ENCODE data around the gene KIF1A. TPM values are rescaled to one million over a fixed set of nuclear protein-coding genes. Genes with fewer than 3 reads are reported as not detected.

The KIF1A gene
- total RNA-seq, 1 donor from 2014 or later: 2.2 TPM

DNA sequence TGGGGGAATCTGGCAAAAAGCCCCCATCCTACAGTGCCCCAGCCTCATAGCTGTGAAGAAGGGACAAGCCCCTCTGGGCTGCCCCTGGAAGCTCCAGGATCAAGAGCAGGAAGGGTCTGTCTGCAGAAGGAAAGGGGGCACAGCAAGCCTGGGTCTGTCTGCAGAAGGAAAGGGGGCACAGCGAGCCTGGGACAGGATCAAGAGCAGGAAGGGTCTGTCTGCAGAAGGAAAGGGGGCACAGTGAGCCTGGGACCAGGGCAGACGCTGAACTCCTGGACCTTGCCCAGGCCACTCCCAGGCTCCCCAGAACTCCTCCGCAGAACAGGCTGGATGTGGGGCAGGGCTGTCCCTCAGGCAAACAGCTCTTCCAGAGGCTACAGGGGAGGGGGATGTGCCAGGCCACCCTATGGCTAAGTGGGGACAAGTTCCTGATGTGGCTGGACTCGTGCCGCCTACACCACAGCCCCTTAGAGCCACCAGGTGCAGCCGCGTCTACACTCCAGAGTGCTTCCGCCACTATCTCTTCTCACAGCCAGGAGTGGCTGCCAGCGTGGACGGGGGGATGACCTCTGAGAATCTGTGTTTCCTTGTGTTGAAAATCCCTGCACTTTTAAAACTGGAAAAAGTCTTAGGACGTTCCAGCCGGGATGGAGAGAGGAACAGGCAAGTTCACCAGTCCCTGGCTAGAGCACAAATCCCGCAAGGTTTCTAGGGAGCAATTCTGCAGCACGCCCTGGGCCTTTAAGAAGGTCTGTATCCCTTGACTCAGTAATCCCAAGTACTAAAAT is 20.8 kb downstream of the KIF1A start:
- peak; percentile 52 for DNase-seq (ENCODE audit: low spot score)

DNA sequence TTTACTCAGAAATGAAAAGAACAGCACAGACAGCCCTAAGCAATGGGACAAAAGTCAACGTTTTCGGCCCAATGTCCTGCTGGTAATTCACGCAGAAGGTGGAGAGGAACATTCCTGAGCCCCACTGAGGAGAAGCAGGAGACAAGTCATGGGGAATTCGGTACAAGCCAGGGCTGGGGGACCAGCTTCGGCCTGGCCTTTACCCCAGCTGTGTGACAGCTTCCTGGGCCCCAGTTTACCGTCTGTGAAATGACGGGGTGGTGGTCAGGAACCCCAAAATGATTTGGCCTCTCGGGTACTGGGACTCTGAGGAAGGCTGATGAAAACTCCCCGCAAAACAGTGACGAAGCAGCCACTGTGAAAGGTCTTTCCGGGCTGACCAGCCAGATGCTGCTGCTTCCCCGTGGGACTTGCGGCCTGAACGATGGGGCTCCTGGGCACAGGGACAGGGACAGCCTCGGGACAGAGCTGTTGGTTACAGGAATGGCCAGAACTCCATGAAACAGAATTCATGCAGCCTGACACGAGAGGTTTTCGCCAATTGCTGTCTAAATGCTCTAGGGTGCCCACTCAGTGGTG is 21.6 kb downstream of the KIF1A start:
- no peak for DNase-seq (ENCODE audit: low spot score)

DNA sequence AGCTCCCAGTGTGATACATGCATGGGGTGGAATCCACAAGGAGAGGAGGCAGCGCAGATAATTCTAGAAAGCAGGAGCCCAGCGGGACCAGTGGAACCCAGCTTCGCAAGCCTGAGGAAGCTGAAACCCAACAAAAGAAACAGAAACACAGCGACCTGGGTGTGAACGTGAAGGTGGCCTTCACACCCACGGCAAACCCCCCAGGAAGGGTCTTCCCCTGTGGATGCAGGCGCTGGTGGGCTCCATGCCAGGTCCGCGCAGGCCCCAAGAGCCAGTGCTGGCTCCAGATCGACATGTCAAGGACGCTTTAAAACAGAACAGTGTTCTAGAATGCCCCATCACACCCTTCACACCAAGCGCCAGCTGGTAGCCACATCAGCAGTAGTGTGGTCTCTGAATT is 22.1 kb downstream of the KIF1A start:
- no peak for DNase-seq (ENCODE audit: low spot score)

DNA sequence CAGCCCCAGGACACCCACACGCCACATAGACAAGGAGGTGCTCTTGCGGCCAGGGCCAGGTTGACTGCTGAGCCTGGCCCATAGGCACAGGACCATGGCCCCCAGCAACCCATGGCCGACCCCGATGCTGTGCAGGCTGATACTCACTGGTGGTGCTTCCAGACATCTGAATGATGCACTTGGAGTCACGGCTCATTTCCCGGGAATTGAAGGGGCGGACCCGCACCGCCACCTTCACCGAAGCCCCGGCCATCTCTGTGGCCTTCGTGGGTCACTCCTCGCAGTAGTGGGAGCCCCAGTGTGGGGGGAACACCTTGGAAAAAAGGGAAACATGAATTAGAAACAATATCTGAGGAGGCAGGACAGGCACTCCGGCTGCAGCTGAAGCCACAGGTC is 22.5 kb downstream of the KIF1A start:
- DNase-seq (ENCODE audit: low spot score): no peak

DNA sequence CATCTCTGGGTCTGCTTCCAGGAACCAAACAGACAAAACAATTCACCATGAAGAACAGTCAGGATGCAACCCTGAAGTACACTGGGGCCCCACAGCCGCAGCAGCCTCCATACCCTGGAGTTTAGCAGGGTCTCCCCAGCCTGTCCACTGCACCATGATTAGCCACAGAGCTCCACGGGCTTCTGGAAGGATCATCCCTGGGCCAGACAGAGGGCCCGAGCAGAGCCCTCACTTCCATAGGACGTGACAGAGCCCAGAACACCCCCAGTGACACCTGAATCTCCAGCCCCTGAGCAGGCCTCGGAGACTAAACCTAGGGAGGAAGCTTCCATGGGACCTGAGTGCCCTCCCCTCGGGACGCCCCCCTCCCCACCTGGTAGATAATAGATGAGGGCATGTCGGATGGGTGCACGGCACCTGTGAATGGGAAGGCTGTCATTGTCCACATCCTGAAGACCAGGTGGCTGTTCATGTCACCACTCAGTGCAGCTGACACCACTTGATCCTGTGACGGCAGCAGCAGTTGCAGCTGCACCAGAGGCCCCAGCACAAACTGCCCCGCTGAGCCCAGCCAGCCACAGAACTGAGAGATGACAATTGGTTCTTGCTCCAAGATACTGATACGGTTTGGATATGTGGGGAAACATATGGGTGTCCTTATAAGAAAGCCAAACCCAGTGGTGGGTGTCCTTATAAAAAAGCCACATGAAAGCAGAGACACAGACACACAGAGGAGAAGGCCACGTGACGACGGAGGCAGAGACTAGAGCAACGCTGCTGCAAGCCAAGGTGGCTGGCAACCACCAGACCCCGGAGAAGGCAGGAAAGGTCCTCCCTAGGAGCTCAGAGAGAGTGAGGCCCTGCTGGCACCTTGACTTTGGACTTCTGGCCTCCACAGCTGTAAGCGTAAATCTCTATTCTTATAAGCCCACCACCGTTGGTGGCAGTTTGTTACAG is 23.2 kb downstream of the KIF1A start:
- DNase-seq (ENCODE audit: low spot score): no peak

DNA sequence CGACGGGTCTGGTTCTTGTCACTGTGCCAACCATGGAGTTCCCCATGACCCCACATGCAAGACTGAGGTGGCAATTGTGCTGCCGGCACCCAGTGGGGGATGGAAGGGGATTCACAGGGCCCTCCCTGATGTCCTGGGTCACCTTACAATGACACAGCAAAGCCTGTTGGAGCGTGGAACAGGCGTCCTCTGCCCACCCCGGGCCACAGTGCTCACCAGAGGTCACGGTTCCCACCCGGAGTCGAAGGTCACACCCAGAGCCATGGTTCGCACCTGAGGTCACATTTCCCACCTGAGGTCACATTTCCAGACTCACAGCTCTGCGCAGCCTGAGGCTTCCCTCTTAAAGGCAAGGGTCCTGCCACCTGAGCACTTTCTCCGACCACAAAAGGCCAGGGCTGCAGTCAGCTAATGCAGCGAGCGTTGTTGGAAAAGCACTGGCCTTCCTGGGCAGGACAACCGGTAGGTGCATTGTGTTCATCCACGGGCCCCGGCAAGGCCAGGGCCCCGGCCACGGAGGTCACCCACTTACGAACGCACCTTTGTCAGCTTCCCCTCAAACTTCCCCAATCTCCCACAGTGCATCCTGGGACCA is 24.0 kb downstream of the KIF1A start:
- no peak for DNase-seq (ENCODE audit: low spot score)

DNA sequence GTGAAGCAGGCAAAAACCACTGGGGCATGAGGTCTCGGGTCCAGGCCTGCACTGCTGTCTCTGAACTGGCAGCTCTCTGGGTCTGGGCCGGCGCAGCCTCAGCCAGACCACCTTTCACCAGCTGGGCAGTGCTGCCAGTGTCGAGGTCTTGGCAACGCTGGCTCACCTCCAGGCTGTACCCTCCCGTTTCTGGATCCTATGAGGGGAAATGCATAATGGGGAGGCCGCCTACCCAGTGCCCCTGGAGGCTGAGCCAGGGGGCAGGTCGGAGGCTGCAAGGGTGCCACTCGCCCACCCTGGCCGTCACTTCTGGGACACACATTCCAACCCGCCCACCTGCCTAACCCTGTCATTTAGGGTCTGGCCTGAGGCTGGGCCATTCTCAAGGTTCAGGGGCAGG is 24.6 kb downstream of the KIF1A start:
- DNase-seq (ENCODE audit: low spot score): no peak

DNA sequence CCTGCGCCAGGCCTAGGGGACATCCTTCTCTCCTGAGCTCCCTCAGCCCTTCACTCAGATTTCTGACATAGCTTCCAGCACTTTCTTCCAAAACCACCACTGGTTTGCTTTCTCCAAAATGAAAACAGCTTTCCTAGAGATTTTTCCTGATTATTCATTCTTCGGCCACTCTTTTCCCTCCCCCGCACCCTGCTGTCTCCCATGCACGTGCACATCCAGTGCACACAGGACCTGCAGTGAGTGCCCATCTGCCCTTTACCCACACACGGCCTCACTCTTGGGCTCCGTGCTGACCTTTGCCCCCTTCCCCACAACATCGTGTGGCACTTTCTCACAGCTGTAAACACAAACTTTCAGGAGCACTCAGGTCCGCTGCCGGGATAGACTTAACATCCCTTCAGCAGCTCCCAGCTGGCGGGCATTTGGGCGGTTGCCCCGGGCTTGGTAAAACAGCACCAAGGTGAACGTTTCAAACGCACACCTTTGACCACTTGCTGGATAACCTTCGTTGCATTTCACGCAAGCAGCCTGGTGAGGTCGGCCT is 25.8 kb downstream of the KIF1A start:
- DNase-seq (ENCODE audit: low spot score): no peak

DNA sequence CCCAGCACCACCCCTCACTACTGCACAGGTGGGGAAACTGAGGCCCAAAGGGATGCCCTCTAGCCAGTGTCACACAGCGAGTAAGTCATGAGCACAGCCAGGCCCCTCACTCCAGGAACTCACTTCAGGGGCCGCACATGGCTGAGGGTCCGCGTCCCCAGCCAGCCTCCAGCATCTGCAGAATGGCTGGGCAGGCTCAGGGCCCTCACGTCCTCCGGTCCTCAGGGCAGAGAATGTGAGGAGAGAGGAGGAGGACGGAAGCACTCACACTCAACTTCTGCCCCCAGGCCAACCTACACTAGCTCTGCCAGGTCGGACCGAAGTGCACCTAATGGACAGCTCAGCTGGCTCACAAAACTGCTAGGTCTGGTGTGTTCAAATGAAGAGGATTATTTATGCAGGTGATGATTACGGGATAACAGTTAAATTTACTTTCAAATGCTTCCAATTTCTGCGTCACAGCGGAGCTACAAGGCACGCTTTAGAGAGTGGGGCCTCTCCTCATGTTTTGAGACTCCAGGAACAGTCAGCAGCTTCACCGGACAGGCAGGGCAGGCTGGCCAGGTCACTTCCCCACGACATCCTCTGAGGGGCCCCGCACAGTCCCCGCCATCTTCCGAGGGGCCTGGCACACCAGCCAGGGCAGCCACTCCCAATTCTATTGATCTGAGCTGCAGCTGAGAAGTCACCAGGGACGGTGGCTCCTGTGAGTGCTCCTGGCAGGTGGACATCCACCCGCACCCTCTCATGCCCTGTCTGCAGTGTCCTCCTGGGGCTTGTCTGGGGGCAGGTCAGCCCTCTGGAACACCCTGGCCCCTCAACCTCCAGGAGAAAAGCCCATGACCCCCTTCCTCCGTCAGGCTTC is 26.5 kb downstream of the KIF1A start:
- no peak for DNase-seq (ENCODE audit: low spot score)

DNA sequence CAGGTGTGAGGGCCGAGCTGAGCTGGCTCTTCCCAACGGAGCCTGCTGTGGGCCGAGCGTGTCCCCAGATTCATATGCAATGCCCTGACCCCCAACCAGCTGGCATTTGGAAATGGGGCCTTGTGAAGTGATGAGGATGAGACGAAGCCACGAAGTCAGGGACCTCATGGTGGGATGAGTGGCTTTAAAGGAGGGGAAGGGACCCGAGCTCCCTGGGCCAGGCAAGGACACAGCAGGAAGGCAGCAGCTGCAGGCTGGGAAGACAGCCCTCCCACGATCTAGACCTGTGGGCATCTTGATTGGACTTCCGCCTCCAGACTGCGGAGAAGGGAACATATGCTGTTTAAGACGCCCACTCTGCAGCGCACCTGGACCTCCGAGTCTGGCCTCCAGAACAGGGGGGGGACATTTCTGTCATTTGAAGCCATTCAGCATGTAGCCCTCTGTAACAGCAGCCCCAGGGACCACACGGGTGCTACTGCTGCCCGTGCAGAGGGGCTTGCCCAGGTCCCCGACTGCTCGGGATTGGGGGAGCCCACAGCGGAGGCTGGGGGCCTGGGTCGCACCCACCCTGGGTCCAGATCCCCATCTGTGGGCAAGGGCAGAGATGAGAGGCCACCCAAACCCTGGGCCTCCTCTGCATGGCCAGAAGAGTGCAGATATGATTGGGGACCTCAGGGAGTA is 27.2 kb downstream of the KIF1A start:
- no peak for DNase-seq (ENCODE audit: low spot score)

DNA sequence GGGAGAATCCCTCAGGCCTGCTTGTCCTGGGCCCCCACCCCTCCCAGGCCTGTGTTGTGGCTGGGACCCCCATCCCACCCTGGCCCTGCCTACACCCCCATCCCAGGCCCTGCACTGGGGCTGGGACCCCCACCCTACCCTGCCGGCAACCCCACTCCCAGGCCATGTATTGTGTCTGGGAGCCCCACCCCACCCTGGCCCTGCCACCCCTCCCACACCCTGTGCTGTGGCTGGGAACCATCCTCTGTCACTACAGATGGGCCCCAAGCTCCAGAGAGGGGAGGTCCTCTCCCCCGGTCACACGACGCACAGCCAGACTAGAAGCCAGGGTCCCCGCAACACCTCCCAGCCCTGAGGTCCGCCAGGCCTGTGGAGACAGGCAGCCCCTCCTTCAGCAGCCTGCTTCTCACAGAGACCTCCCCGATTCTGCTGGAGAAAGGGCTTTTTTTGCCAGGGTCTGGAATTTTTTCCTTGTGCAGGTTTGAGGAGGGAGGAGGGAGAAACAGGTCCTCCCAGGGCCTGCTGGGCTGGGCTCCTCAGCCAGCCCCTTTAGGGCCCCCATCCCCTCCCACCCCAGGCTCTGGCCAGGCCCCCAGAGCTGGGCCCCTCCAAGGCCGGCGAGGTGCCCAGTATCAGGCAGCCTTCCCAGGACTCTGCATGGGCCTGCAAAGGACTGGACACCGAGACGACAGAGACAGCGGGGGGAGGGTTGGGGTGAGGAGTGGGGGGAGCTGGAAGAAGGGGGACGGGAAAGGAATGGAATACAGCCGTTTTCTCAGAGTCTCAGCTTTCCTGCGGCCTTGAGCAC is 28.0 kb downstream of the KIF1A start:
- DNase-seq (ENCODE audit: low spot score): peak; percentile 94

DNA sequence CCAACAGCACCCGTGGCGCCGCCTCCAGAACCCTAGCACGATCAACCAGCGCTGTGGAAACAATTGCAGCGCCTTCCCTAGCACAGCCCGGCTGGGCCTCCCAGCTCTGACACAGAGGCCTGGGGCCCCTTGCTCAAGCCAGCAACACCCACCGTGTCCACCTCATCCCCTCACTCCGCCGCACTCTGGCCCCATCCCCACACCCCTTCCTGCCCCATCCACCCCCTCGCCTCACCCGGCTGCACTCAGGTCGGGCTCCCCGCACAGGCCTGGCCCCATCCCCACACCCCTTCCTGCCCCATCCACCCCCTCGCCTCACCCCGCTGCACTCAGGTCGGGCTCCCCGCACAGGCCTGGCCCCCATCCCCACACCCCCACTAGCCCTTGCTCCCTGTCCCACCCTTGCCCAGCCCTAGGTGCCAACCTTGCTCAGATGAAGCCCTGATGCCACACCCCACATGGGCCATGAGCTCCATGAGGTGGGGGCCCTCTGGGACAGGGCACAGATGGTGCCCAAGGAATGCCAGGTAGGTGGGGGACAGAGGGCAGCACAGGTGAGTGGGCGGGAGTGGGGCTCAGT is 28.7 kb downstream of the KIF1A start:
- DNase-seq (ENCODE audit: low spot score): peak; percentile 35

DNA sequence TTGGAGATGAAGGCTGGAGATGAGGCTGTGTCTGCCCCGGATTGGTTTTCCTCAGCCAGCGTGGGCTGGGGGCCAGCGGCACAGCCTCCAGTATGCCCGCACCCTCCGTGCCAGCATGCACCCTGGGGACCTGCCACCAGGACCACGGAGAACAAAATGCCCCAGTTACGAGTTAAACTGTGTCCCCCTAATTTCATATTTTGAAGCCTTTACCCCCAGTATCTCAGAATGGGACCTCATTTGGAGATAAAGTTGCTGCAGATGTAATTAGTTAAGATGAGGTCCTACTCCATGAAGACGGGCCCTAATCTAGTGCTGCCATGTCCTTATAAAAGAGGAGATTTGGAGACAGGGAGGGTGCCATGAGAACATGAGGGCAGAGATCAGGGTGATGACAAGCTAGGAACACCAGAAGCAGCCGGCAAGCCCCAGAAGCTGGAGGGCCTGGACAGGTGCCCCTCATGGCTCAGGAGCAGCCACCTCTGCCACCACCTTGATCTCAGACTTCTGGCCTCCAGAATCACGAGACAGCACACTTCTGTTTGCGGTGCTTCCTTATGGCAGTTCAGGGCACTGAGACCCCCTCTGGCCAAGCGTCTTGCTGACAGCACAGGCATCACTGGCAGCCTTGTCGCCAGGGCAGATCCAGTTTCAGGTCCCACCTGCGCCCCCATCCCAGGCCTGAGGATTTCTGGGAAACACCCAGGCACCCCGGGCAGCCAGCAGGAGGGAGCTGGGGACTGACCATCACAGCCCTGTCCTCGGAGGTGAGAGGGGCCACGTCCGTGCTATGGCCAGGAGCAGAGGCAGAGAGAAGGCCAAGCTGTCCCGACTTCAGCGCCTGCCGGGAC is 29.4 kb downstream of the KIF1A start:
- DNase-seq (ENCODE audit: low spot score): no peak

DNA sequence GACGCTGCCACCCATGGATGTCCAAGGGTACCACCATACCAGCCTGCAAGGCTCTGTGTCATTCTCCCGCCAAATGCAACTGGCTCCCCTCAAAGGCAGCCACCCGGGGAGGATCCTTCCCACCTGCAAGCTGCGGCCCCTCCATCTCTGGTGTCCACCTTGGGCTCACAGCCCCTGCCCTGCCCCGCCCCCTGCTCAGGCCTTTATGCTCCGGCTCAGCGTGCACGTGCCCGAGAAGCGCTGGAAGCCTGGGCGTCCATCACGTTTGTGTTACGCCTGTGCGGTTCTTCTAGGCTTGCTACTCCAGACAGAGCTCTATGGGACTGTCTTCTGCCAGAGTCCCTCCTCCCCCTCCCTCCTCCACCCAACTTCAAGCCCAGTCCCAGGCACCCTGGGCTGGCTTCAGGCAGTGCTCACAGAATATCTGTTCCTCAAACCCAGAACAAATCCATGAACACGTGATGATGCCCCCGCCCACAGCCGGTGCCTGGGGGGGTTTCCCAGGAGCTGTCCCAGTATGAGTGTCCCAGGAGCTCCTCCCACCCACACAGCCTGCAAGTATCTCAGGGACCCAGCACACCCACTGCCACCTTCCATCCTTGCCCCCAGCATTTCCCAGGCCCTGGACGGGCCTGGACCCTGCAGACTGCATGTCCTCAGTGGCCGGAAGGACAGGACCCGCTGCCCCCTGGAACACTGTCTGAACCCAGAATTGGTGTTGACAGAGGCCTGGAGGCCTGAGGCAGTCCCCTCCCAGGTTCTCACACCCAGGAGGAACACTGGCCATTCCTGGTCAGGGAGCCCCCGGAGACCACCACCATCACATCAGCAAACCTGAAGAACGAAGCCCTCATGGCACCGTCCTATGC is 30.3 kb downstream of the KIF1A start:
- DNase-seq (ENCODE audit: low spot score): no peak

DNA sequence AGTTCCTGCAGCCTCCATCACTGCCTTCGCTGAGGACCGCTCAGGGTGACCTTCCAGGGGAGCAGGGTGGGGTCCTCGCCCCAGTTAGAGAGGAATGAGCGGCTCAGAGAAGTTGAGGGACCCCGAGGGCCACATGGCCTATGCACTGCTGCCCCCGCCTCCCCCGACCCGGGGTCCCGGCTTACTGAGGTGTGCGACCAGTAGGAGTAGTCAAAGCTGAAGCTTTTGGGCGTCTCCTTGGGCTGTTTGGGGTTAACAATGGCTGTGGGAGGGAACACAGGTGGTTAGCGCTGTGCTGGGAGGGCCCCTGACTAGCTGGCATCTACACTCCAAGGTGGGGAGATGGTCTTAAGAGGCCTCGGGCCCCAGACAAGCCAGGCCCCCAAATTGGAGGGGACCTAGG is 31.0 kb downstream of the KIF1A start:
- DNase-seq (ENCODE audit: low spot score): no peak

DNA sequence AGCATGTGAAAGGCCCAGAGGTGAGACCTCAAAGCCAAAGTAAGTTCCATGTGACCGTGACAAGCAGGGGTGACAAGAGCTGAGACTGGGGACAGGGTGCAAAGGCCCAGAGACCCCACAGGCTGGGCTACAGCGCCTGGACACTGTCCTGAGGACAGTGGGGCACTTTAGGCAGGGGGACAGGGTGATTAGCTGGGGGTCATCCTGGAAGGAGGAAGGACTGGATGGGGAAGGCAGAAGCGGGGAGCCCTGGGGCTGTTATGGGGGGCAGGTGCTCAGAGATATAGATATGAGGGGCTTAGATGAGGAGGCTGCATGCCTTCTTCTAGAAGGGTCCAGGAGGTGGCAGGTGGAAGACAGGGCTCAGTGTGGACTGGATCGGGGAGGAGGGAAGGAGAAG is 31.5 kb downstream of the KIF1A start:
- no peak for DNase-seq (ENCODE audit: low spot score)

Measured in umbilical cord (tissue), 2 donors.